GM23338 (cell line): ENCODE measurements around the gene CNBD2. TPM values are rescaled to one million over a fixed set of nuclear protein-coding genes. Genes with fewer than 3 reads are reported as not detected.

Experiments used
- ATAC-seq: fragments of 200-7000 bp; cut with Tn5 transposase; 3 replicates; pipeline ENCODE4 v1.9.1; 2020
- DNase-seq: peaks from one replicate; pipeline ENCODE4 v3.0.0-alpha.2; 2015; ENCODE audit warnings: low spot score
- H2AFZ ChIP-seq: fragments of 200-600 bp; sonication (generic); 2 replicates; pipeline ENCODE4 v1.8.0; 2016; ENCODE audit warnings: antibody characterized with exemption, mild to moderate bottlenecking, moderate library complexity
- H3F3A ChIP-seq: fragments of 200-600 bp; sonication (generic); replicated peaks from 2 replicates; pipeline ENCODE4 v1.8.0; 2017; ENCODE audit warnings: antibody characterized with exemption, mixed run types, low read depth
- H3K27ac ChIP-seq: fragments of 200-600 bp; sonication (generic); 2 replicates; pipeline ENCODE4 v1.6.1; 2016; ENCODE audit warnings: low read depth
- H3K27me3 ChIP-seq: fragments of 200-600 bp; sonication (generic); 2 replicates; pipeline ENCODE4 v1.8.0; 2016; ENCODE audit warnings: mild to moderate bottlenecking, mixed run types, moderate library complexity; ENCODE audit not compliant: insufficient read depth
- H3K36me3 ChIP-seq: fragments of 200-600 bp; sonication (generic); 2 replicates; pipeline ENCODE4 v1.8.0; 2016; ENCODE audit warnings: mild to moderate bottlenecking; ENCODE audit not compliant: insufficient read depth
- H3K4me1 ChIP-seq: fragments of 200-600 bp; sonication (generic); 2 replicates; pipeline ENCODE4 v1.8.0; 2016; ENCODE audit warnings: mild to moderate bottlenecking, moderate library complexity; ENCODE audit not compliant: insufficient read depth
- H3K4me2 ChIP-seq: fragments of 200-600 bp; sonication (generic); 2 replicates; pipeline ENCODE4 v1.7.1; 2017; ENCODE audit warnings: mixed run types
- H3K4me3 ChIP-seq: fragments of 200-600 bp; sonication (generic); 2 replicates; pipeline ENCODE4 v1.6.1; 2016; ENCODE audit warnings: mixed run types
- H3K79me2 ChIP-seq: fragments of 200-600 bp; sonication (generic); replicated peaks from 2 replicates; pipeline ENCODE4 v1.8.0; 2017; ENCODE audit warnings: mild to moderate bottlenecking; ENCODE audit not compliant: insufficient read depth
- H3K9me2 ChIP-seq: fragments of 200-600 bp; sonication (generic); 2 replicates; pipeline ENCODE4 v1.8.0; 2017; ENCODE audit not compliant: insufficient read depth
- H4K20me1 ChIP-seq: fragments of 200-600 bp; sonication (generic); replicated peaks from 2 replicates; pipeline ENCODE4 v1.8.0; 2017; ENCODE audit warnings: mild to moderate bottlenecking; ENCODE audit not compliant: insufficient read depth
- H3K27ac Mint-ChIP-seq: 2 replicates; pipeline ENCODE4 v1.8.0; 2020; ENCODE audit warnings: inconsistent platforms, mild to moderate bottlenecking, moderate library complexity, mixed read lengths
- H3K27me3 Mint-ChIP-seq: 3 replicates; pipeline ENCODE4 v1.8.0; 2022; ENCODE audit warnings: low read depth, mild to moderate bottlenecking, moderate library complexity, mixed read lengths, inconsistent platforms; ENCODE audit not compliant: insufficient read depth, poor library complexity
- H3K36me3 Mint-ChIP-seq: 3 replicates; pipeline ENCODE4 v1.8.0; 2021; ENCODE audit warnings: low read depth, mild to moderate bottlenecking, inconsistent platforms, moderate library complexity, mixed read lengths
- H3K4me1 Mint-ChIP-seq: 3 replicates; pipeline ENCODE4 v1.8.0; 2020; ENCODE audit warnings: mild to moderate bottlenecking, inconsistent platforms, mixed read lengths
- H3K4me3 Mint-ChIP-seq: 3 replicates; pipeline ENCODE4 v1.8.0; 2021; ENCODE audit warnings: moderate library complexity, mild to moderate bottlenecking, inconsistent platforms, mixed read lengths
- H3K9me3 Mint-ChIP-seq: 3 replicates; pipeline ENCODE4 v1.8.0; 2020; ENCODE audit warnings: moderate library complexity, mild to moderate bottlenecking, inconsistent platforms, mixed read lengths
- CREB1 ChIP-seq: fragments of 250-450 bp; sonication (Bioruptor Pico); IDR thresholded peaks from 2 replicates; pipeline ENCODE4 v1.5.0; 2020; ENCODE audit warnings: low read depth, mild to moderate bottlenecking, moderate library complexity
- EZH2 ChIP-seq: fragments of 200-600 bp; sonication (generic); IDR thresholded peaks from one replicate; pipeline ENCODE4 v1.8.0; 2017; ENCODE audit warnings: antibody characterized with exemption, mild to moderate bottlenecking, low read depth; ENCODE audit not compliant: unreplicated experiment
- EZH2phosphoT487 ChIP-seq: fragments of 200-600 bp; sonication (generic); IDR thresholded peaks from one replicate; pipeline ENCODE4 v1.8.1; 2018; ENCODE audit warnings: antibody characterized with exemption; ENCODE audit not compliant: unreplicated experiment
- JUNB ChIP-seq: IDR thresholded peaks from one replicate; pipeline ENCODE4 v1.6.1; 2016; ENCODE audit warnings: antibody characterized with exemption; ENCODE audit not compliant: unreplicated experiment
- NANOG ChIP-seq: IDR thresholded peaks from 2 replicates; pipeline ENCODE4 v1.6.1; 2016; ENCODE audit warnings: antibody characterized with exemption, borderline replicate concordance
- POLR2AphosphoS5 ChIP-seq: IDR thresholded peaks from 2 replicates; pipeline ENCODE4 v1.6.1; 2016; ENCODE audit warnings: antibody characterized with exemption, low read depth
- STAT1 ChIP-seq: IDR thresholded peaks from one replicate; pipeline ENCODE4 v1.6.1; 2016; ENCODE audit warnings: antibody characterized with exemption; ENCODE audit not compliant: unreplicated experiment
- ZNF114 ChIP-seq: fragments of 250-450 bp; sonication (Bioruptor Pico); IDR thresholded peaks from 2 replicates; pipeline ENCODE4 v1.5.0; 2020; ENCODE audit warnings: mild to moderate bottlenecking, moderate library complexity
- ZNF331 ChIP-seq: fragments of 250-450 bp; sonication (Bioruptor Pico); IDR thresholded peaks from 2 replicates; pipeline ENCODE4 v1.5.0; 2020; ENCODE audit warnings: low read depth, mild to moderate bottlenecking, moderate library complexity
- polyA plus RNA-seq: library from polyadenylated mRNA; unstranded; fragments of >200 nt; fragmentation: Nextera tagmentation; extraction: Ambion mirVana; gene quantifications from 2 replicates; pipeline ENCODE4 v1.2.1, GENCODE V29; 2016
- total RNA-seq: library from RNA; depleted of rRNA; stranded (reverse); fragments of >200 nt; shearing (Covaris generic); gene quantifications from 2 replicates; pipeline ENCODE4 v1.2.3, GENCODE V29; 2014
- TF ChIP-seq, protein P1 (sequence below): IDR thresholded peaks from one replicate; pipeline ENCODE4 v1.6.1; 2018; ENCODE audit warnings: antibody characterized with exemption; ENCODE audit not compliant: unreplicated experiment
- TF ChIP-seq, protein P2 (sequence below): IDR thresholded peaks from 2 replicates; pipeline ENCODE4 v1.6.1; 2016; ENCODE audit warnings: antibody characterized with exemption
- TF ChIP-seq, protein P3 (sequence below), 2 experiments: fragments of 200-600 bp in 1 of 2; sonication (generic) in 1 of 2; conservative IDR thresholded peaks; 2 replicates each; pipeline versions ENCODE4 v1.5.1 to v1.6.1; 2016 to 2017; ENCODE audit warnings: antibody characterized with exemption in 2 of 2, low read depth in 2 of 2, mild to moderate bottlenecking in 2 of 2, moderate library complexity in 1 of 2
- TF ChIP-seq, protein P4 (sequence below): fragments of 250-450 bp; sonication (Bioruptor Pico); IDR thresholded peaks from 2 replicates; pipeline ENCODE4 v1.5.0; 2020; ENCODE audit warnings: mild to moderate bottlenecking, moderate library complexity

The CNBD2 gene
- total and polyA plus RNA-seq, 2 experiments from 2014 or later = 2.7 TPM; not detected in 1

DNA sequence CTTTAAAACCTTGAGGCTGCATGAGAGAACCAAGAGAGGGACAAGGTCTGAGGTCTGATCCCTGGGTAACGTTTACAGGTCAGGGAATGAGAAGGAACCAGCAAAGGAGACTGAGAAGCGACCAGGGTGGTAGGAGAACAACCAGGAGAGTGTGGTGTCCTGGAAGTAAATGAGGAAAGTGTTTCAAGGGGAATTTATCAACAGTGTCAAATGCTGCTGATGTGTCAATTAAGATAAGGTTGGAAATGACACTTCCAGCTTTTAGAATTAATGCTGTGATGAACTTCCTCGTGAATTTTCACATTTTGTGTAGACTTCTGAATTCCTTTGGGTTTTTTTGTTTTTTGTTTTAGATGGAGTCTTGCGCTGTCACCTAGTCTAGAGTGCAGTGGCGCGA, 83.7 kb downstream of the CNBD2 start:
- DNase-seq (no peak), ATAC-seq (no peak)
- Mint-ChIP-seq H3K36me3 (peaks cover 25% of the 10 kb centered on the region), H3K4me3 (no peak overlapping the region; the same call in 2 of the 3 replicates), H3K27ac (peak overlapping the region; percentile 61; the same call in 1 of the 2 replicates), H3K4me1 (peaks cover 24% of the 10 kb centered on the region), H3K27me3 (peaks cover 18% of the 10 kb centered on the region), H3K9me3 (no peaks in the 10 kb centered on the region)
- Histone ChIP-seq H4K20me1 (peaks cover 25% of the 10 kb centered on the region), H2AFZ (peak overlapping the region; percentile 90), H3F3A (peaks cover 9% of the 10 kb centered on the region; the same call in 1 of the 2 replicates), H3K79me2 (peaks cover 36% of the 10 kb centered on the region), H3K4me1 (peaks cover 29% of the 10 kb centered on the region), H3K9me2 (no peaks in the 10 kb centered on the region), H3K27ac (no peak overlapping the region), H3K4me2 (peak overlapping the region; percentile 87; the same call in 1 of the 2 replicates), H3K4me3 (peak overlapping the region; percentile 94; the same call in 1 of the 2 replicates), H3K27me3 (no peaks in the 10 kb centered on the region), H3K36me3 (peaks cover 5% of the 10 kb centered on the region; the same call in 1 of the 2 replicates)
- no peak for TF ChIP-seq JUNB
- TF ChIP-seq, protein P1, sequence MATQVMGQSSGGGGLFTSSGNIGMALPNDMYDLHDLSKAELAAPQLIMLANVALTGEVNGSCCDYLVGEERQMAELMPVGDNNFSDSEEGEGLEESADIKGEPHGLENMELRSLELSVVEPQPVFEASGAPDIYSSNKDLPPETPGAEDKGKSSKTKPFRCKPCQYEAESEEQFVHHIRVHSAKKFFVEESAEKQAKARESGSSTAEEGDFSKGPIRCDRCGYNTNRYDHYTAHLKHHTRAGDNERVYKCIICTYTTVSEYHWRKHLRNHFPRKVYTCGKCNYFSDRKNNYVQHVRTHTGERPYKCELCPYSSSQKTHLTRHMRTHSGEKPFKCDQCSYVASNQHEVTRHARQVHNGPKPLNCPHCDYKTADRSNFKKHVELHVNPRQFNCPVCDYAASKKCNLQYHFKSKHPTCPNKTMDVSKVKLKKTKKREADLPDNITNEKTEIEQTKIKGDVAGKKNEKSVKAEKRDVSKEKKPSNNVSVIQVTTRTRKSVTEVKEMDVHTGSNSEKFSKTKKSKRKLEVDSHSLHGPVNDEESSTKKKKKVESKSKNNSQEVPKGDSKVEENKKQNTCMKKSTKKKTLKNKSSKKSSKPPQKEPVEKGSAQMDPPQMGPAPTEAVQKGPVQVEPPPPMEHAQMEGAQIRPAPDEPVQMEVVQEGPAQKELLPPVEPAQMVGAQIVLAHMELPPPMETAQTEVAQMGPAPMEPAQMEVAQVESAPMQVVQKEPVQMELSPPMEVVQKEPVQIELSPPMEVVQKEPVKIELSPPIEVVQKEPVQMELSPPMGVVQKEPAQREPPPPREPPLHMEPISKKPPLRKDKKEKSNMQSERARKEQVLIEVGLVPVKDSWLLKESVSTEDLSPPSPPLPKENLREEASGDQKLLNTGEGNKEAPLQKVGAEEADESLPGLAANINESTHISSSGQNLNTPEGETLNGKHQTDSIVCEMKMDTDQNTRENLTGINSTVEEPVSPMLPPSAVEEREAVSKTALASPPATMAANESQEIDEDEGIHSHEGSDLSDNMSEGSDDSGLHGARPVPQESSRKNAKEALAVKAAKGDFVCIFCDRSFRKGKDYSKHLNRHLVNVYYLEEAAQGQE = no peak
- no peak for TF ChIP-seq NANOG
- no peak for TF ChIP-seq CREB1 (CRISPR knock-in tag)
- TF ChIP-seq ZNF114 (CRISPR knock-in tag) = no peak
- TF ChIP-seq, protein P2, sequence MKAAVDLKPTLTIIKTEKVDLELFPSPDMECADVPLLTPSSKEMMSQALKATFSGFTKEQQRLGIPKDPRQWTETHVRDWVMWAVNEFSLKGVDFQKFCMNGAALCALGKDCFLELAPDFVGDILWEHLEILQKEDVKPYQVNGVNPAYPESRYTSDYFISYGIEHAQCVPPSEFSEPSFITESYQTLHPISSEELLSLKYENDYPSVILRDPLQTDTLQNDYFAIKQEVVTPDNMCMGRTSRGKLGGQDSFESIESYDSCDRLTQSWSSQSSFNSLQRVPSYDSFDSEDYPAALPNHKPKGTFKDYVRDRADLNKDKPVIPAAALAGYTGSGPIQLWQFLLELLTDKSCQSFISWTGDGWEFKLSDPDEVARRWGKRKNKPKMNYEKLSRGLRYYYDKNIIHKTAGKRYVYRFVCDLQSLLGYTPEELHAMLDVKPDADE = no peak
- no peak for TF ChIP-seq ZNF331 (CRISPR knock-in tag)
- no peak for TF ChIP-seq STAT1
- no peak for TF ChIP-seq EZH2
- TF ChIP-seq EZH2phosphoT487 = no peak
- TF ChIP-seq, protein P3, sequence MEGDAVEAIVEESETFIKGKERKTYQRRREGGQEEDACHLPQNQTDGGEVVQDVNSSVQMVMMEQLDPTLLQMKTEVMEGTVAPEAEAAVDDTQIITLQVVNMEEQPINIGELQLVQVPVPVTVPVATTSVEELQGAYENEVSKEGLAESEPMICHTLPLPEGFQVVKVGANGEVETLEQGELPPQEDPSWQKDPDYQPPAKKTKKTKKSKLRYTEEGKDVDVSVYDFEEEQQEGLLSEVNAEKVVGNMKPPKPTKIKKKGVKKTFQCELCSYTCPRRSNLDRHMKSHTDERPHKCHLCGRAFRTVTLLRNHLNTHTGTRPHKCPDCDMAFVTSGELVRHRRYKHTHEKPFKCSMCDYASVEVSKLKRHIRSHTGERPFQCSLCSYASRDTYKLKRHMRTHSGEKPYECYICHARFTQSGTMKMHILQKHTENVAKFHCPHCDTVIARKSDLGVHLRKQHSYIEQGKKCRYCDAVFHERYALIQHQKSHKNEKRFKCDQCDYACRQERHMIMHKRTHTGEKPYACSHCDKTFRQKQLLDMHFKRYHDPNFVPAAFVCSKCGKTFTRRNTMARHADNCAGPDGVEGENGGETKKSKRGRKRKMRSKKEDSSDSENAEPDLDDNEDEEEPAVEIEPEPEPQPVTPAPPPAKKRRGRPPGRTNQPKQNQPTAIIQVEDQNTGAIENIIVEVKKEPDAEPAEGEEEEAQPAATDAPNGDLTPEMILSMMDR (conservative IDR thresholded peaks at IDR 0.05; ENCODE audit: low read depth in 2 of 2) = no peak
- no peak for TF ChIP-seq POLR2AphosphoS5
- TF ChIP-seq, protein P4, sequence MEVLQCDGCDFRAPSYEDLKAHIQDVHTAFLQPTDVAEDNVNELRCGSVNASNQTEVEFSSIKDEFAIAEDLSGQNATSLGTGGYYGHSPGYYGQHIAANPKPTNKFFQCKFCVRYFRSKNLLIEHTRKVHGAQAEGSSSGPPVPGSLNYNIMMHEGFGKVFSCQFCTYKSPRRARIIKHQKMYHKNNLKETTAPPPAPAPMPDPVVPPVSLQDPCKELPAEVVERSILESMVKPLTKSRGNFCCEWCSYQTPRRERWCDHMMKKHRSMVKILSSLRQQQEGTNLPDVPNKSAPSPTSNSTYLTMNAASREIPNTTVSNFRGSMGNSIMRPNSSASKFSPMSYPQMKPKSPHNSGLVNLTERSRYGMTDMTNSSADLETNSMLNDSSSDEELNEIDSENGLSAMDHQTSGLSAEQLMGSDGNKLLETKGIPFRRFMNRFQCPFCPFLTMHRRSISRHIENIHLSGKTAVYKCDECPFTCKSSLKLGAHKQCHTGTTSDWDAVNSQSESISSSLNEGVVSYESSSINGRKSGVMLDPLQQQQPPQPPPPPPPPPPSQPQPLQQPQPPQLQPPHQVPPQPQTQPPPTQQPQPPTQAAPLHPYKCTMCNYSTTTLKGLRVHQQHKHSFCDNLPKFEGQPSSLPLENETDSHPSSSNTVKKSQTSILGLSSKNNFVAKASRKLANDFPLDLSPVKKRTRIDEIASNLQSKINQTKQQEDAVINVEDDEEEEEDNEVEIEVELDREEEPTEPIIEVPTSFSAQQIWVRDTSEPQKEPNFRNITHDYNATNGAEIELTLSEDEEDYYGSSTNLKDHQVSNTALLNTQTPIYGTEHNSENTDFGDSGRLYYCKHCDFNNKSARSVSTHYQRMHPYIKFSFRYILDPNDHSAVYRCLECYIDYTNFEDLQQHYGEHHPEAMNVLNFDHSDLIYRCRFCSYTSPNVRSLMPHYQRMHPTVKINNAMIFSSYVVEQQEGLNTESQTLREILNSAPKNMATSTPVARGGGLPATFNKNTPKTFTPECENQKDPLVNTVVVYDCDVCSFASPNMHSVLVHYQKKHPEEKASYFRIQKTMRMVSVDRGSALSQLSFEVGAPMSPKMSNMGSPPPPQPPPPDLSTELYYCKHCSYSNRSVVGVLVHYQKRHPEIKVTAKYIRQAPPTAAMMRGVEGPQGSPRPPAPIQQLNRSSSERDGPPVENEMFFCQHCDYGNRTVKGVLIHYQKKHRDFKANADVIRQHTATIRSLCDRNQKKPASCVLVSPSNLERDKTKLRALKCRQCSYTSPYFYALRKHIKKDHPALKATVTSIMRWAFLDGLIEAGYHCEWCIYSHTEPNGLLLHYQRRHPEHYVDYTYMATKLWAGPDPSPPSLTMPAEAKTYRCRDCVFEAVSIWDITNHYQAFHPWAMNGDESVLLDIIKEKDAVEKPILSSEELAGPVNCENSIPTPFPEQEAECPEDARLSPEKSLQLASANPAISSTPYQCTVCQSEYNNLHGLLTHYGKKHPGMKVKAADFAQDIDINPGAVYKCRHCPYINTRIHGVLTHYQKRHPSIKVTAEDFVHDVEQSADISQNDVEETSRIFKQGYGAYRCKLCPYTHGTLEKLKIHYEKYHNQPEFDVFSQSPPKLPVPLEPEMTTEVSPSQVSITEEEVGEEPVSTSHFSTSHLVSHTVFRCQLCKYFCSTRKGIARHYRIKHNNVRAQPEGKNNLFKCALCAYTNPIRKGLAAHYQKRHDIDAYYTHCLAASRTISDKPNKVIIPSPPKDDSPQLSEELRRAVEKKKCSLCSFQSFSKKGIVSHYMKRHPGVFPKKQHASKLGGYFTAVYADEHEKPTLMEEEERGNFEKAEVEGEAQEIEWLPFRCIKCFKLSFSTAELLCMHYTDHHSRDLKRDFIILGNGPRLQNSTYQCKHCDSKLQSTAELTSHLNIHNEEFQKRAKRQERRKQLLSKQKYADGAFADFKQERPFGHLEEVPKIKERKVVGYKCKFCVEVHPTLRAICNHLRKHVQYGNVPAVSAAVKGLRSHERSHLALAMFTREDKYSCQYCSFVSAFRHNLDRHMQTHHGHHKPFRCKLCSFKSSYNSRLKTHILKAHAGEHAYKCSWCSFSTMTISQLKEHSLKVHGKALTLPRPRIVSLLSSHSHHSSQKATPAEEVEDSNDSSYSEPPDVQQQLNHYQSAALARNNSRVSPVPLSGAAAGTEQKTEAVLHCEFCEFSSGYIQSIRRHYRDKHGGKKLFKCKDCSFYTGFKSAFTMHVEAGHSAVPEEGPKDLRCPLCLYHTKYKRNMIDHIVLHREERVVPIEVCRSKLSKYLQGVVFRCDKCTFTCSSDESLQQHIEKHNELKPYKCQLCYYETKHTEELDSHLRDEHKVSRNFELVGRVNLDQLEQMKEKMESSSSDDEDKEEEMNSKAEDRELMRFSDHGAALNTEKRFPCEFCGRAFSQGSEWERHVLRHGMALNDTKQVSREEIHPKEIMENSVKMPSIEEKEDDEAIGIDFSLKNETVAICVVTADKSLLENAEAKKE (CRISPR knock-in tag) = no peak
